ENCODE measurements around the gene TICAM2. TPM values are rescaled to one million over a fixed set of nuclear protein-coding genes. Genes with fewer than 3 reads are reported as not detected.

The TICAM2 gene
- total and polyA plus RNA-seq, 2 of the 8 experiments (the other 6 are each of a cell fraction or from before 2014, with no cell fraction given) = 0.02 TPM; not detected in 1

DNA sequence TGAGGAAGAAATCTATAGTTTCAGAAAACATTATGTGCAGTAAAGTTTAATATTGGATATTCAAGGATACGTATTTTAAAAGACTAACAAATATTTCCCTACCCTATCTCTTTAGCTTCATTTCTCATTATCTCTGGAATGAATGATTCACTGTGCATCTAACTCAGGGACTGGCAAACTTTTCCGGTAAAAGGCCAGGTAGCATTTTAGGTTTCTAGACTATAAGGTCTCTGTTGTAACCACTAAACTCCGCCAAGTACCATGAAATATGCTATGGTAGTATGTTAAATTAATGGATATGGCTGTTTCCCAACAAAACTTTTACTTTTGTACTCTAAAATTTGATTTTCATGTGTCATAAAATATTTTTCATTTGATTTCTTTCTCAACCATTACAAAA is 70.9 kb downstream of the TICAM2 start:
- no peak for DNase-seq (ENCODE audit: low read depth in 1 of 2, low spot score in 2 of 2)
- no peak for TF ChIP-seq CBX8 (IDR thresholded peaks at IDR 0.05; ENCODE audit: borderline replicate concordance, low read depth, low read length)
- H2AFZ ChIP-seq (ENCODE audit: low read length) = no peak overlapping the region
- H3K23me2 ChIP-seq (ENCODE audit: low read depth, low read length) = no peaks in the 10 kb centered on the region
- no peak overlapping the region for H2BK5ac ChIP-seq (ENCODE audit: low read depth, low read length)
- no peak overlapping the region for H3K18ac ChIP-seq (ENCODE audit: extremely low read depth, low read length)
- H3K36me3 ChIP-seq (ENCODE audit: control insufficient read depth in 2 of 4, insufficient read depth in 4 of 4, low read length in 3 of 4) = peaks cover 0 to 15% (median 3%) of the 10 kb centered on the region in 4 experiments; a peak in 4 of 8 replicates
- FAIRE-seq = no peak
- H3K14ac ChIP-seq (ENCODE audit: insufficient read length) = no peak overlapping the region
- POLR2A ChIA-PET (ENCODE audit: partially characterized antibody) = interaction anchor here (0.8 to 1.5 kb wide), 2 partner anchors 12 to 14 kb away, joined by 3 to 4 read pairs; no protein-coding TSS in a partner anchor
- CTCF ChIA-PET (ENCODE audit: partially characterized antibody) = interaction anchor here (1.0 kb wide), 1 partner anchor 221 kb away, joined by 3 read pairs; no protein-coding TSS in a partner anchor
- H3K27me3 ChIP-seq (replicated peaks in 1 of 4; ENCODE audit: control insufficient read depth in 3 of 4, extremely low read depth in 1 of 4, insufficient read depth in 3 of 4, low read length in 3 of 4) = no peaks in the 10 kb centered on the region
- H4K20me1 ChIP-seq (replicated peaks in 1 of 2; ENCODE audit: control insufficient read depth in 1 of 2, insufficient read depth in 2 of 2, low read length in 2 of 2) = peaks cover 0 to 1% of the 10 kb centered on the region in 2 experiments
- H3K27ac ChIP-seq (ENCODE audit: low read depth, low read length) = no peak overlapping the region
- H3K79me2 ChIP-seq (ENCODE audit: control insufficient read depth in 1 of 2, insufficient read depth in 2 of 2, low read length in 2 of 2) = peaks cover 0 to 100% of the 10 kb centered on the region in 2 experiments; a peak in 3 of 4 replicates
- no peak overlapping the region for H3K4me2 ChIP-seq (ENCODE audit: insufficient read depth in 1 of 2, low read depth in 2 of 2, low read length in 2 of 2)
- H2AK5ac ChIP-seq (ENCODE audit: low read depth, low read length) = no peak overlapping the region
- no peak overlapping the region for H4K5ac ChIP-seq (ENCODE audit: insufficient read length, low read depth, low read length)
- H3K4ac ChIP-seq (replicated peaks; ENCODE audit: insufficient read length, low read depth, low read length) = no peak overlapping the region
- H3K79me1 ChIP-seq (ENCODE audit: low read depth, low read length) = no peaks in the 10 kb centered on the region
- no peak overlapping the region for H3K9ac ChIP-seq (replicated peaks in 1 of 4; ENCODE audit: extremely low read depth in 1 of 4, low read depth in 3 of 4, low read length in 3 of 4)
- H3K23ac ChIP-seq (ENCODE audit: insufficient read length) = no peak overlapping the region
- H2BK12ac ChIP-seq (ENCODE audit: low read depth, low read length) = no peak overlapping the region
- no peak overlapping the region for H4K91ac ChIP-seq (replicated peaks; ENCODE audit: insufficient read length, low read length)
- no peak overlapping the region for H2BK15ac ChIP-seq (ENCODE audit: low read length)
- H3K56ac ChIP-seq (replicated peaks; ENCODE audit: insufficient read length, low read depth, low read length) = no peak overlapping the region
- no peak overlapping the region for H2BK20ac ChIP-seq (ENCODE audit: low read length)
- no peak overlapping the region for H4K8ac ChIP-seq (ENCODE audit: extremely low read depth, insufficient read depth, low read length)
- H3K4me3 ChIP-seq (ENCODE audit: extremely low read depth in 1 of 4, insufficient read depth in 2 of 4, low read depth in 3 of 4, low read length in 4 of 4) = no peak overlapping the region
- H2BK120ac ChIP-seq (replicated peaks; ENCODE audit: low read depth, low read length) = no peak overlapping the region
- no peaks in the 10 kb centered on the region for H3K9me3 ChIP-seq (ENCODE audit: insufficient read depth in 2 of 2, low read depth in 1 of 2, low read length in 1 of 2)
- peaks cover 0 to 5% (median 0%) of the 10 kb centered on the region in 4 experiments; a peak in 1 of 7 replicates for H3K4me1 ChIP-seq (replicated peaks in 1 of 4; ENCODE audit: control insufficient read depth in 3 of 4, insufficient read depth in 4 of 4, low read length in 3 of 4)
- 89% methylated on average over 3 of the region's 3 CpGs; no CpG with 5 or more reads in 1 of the 2 experiments for WGBS, 2 experiments (ENCODE audit: extremely low coverage in 1 of 2, insufficient coverage in 1 of 2, insufficient read length in 1 of 2, insufficient replicate concordance in 2 of 2, low coverage in 1 of 2, low lambda C conversion rate in 2 of 2, missing lambda C conversion rate in 1 of 2)

All from H1 (cell line).